NOMO-1 treated with DMSO at 0.1 percent for 48 hours (cell line): Measurements from ENCODE around the gene CSAG3.

Experiments
- DNase-seq: peaks from one replicate; lab custom pipeline; 2025; ENCODE audit not compliant: unreplicated experiment; lab: John Stamatoyannopoulos, UW

The CSAG3 gene

DNA sequence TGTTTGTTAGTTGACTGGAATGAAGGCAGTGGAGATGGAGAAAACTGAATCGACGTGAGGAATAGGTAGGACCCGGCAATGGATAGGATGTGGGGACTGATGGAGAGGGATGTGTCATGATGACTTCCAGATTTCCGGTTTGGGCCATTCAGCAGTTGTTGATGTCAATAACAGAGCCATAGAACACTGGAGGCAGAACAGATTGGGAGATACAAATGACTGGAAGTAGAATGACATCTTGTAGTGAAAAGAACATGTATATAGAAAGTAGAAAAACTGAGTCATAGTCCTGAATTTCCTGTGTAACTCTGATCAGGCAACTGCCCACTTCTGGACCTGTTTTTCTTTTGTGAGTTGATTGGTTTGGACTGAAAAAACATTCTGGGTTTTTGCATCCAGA, 47.0 kb downstream of the CSAG3 start:
- no peak for DNase-seq
